ENCODE measurements around the gene RRP9.

RRP9 gene

GRCh38 chr3:51949121-51949520 lies 7.4 kb upstream of the RRP9 start:
- Histone ChIP-seq H3K4me1 (ENCODE audit: control insufficient read depth, insufficient read depth, low read length) (no peaks in the 10 kb centered on the region), H3K27me3 (ENCODE audit: control insufficient read depth, insufficient read depth, low read length) (peaks cover 30% of the 10 kb centered on the region), H3K36me3 (ENCODE audit: control insufficient read depth, insufficient read depth, low read length) (no peaks in the 10 kb centered on the region), H3K4me3 (ENCODE audit: low read depth, low read length) (no peak overlapping the region), H3K9ac (ENCODE audit: low read depth, low read length) (no peak overlapping the region), H3K9me3 (ENCODE audit: control insufficient read depth, insufficient read depth, low read length) (no peaks in the 10 kb centered on the region)

- H3K9ac ChIP-seq (ENCODE audit: low read depth, low read length) = no peak overlapping the region
- H3K4me1 ChIP-seq (ENCODE audit: control insufficient read depth, insufficient read depth, low read length) = no peaks in the 10 kb centered on the region
- no peaks in the 10 kb centered on the region for H3K36me3 ChIP-seq (ENCODE audit: control insufficient read depth, insufficient read depth, low read length)
- H3K4me3 ChIP-seq (ENCODE audit: low read depth, low read length) = no peak overlapping the region
- H3K27me3 ChIP-seq (ENCODE audit: control insufficient read depth, insufficient read depth, low read length) = peaks cover 20% of the 10 kb centered on the region
- no peaks in the 10 kb centered on the region for H3K9me3 ChIP-seq (ENCODE audit: control insufficient read depth, insufficient read depth, low read length)
Observed at GRCh38 chr3:51948016-51948580, 6.4 kb upstream of the RRP9 start.

- no peaks in the 10 kb centered on the region for H3K9me3 ChIP-seq (ENCODE audit: control insufficient read depth, insufficient read depth, low read length)
- peaks cover 19% of the 10 kb centered on the region for H3K27me3 ChIP-seq (ENCODE audit: control insufficient read depth, insufficient read depth, low read length)
- no peaks in the 10 kb centered on the region for H3K36me3 ChIP-seq (ENCODE audit: control insufficient read depth, insufficient read depth, low read length)
- peaks cover 3% of the 10 kb centered on the region for H3K4me1 ChIP-seq (ENCODE audit: control insufficient read depth, insufficient read depth, low read length)
- H3K4me3 ChIP-seq (ENCODE audit: low read depth, low read length) = no peak overlapping the region
- H3K9ac ChIP-seq (ENCODE audit: low read depth, low read length) = no peak overlapping the region
Observed at GRCh38 chr3:51947215-51947900, 5.7 kb upstream of the RRP9 start.

- H3K36me3 ChIP-seq (ENCODE audit: control insufficient read depth, insufficient read depth, low read length) = no peaks in the 10 kb centered on the region
- no peak overlapping the region for H3K9ac ChIP-seq (ENCODE audit: low read depth, low read length)
- H3K9me3 ChIP-seq (ENCODE audit: control insufficient read depth, insufficient read depth, low read length) = no peaks in the 10 kb centered on the region
- H3K4me1 ChIP-seq (ENCODE audit: control insufficient read depth, insufficient read depth, low read length) = peaks cover 4% of the 10 kb centered on the region
- peaks cover 15% of the 10 kb centered on the region for H3K27me3 ChIP-seq (ENCODE audit: control insufficient read depth, insufficient read depth, low read length)
- no peak overlapping the region for H3K4me3 ChIP-seq (ENCODE audit: low read depth, low read length)
Observed at GRCh38 chr3:51946796-51947195, 5.1 kb upstream of the RRP9 start.

- Histone ChIP-seq H3K4me3 (ENCODE audit: low read depth, low read length) (no peak overlapping the region), H3K9me3 (ENCODE audit: control insufficient read depth, insufficient read depth, low read length) (no peaks in the 10 kb centered on the region), H3K27me3 (ENCODE audit: control insufficient read depth, insufficient read depth, low read length) (peaks cover 11% of the 10 kb centered on the region), H3K36me3 (ENCODE audit: control insufficient read depth, insufficient read depth, low read length) (no peaks in the 10 kb centered on the region), H3K4me1 (ENCODE audit: control insufficient read depth, insufficient read depth, low read length) (peaks cover 4% of the 10 kb centered on the region), H3K9ac (ENCODE audit: low read depth, low read length) (no peak overlapping the region)
Observed at GRCh38 chr3:51945926-51946705, 4.4 kb upstream of the RRP9 start.

- H3K27me3 ChIP-seq (ENCODE audit: control insufficient read depth, insufficient read depth, low read length) = peaks cover 7% of the 10 kb centered on the region
- H3K9ac ChIP-seq (ENCODE audit: low read depth, low read length) = no peak overlapping the region
- no peaks in the 10 kb centered on the region for H3K36me3 ChIP-seq (ENCODE audit: control insufficient read depth, insufficient read depth, low read length)
- peaks cover 6% of the 10 kb centered on the region for H3K4me1 ChIP-seq (ENCODE audit: control insufficient read depth, insufficient read depth, low read length)
- no peaks in the 10 kb centered on the region for H3K9me3 ChIP-seq (ENCODE audit: control insufficient read depth, insufficient read depth, low read length)
- no peak overlapping the region for H3K4me3 ChIP-seq (ENCODE audit: low read depth, low read length)
Observed at GRCh38 chr3:51945031-51945840, 3.5 kb upstream of the RRP9 start.

GRCh38 chr3:51944451-51945021 lies 2.8 kb upstream of the RRP9 start:
- Histone ChIP-seq H3K4me3 (ENCODE audit: low read depth, low read length) (no peak overlapping the region), H3K4me1 (ENCODE audit: control insufficient read depth, insufficient read depth, low read length) (peaks cover 7% of the 10 kb centered on the region), H3K27me3 (ENCODE audit: control insufficient read depth, insufficient read depth, low read length) (peaks cover 2% of the 10 kb centered on the region), H3K36me3 (ENCODE audit: control insufficient read depth, insufficient read depth, low read length) (no peaks in the 10 kb centered on the region), H3K9ac (ENCODE audit: low read depth, low read length) (no peak overlapping the region), H3K9me3 (ENCODE audit: control insufficient read depth, insufficient read depth, low read length) (no peaks in the 10 kb centered on the region)

GRCh38 chr3:51943451-51944391 lies 2.0 kb upstream of the RRP9 start:
- Histone ChIP-seq H3K4me3 (ENCODE audit: low read depth, low read length) (no peak overlapping the region), H3K9me3 (ENCODE audit: control insufficient read depth, insufficient read depth, low read length) (no peaks in the 10 kb centered on the region), H3K4me1 (ENCODE audit: control insufficient read depth, insufficient read depth, low read length) (peaks cover 7% of the 10 kb centered on the region), H3K27me3 (ENCODE audit: control insufficient read depth, insufficient read depth, low read length) (peaks cover 2% of the 10 kb centered on the region), H3K9ac (ENCODE audit: low read depth, low read length) (no peak overlapping the region), H3K36me3 (ENCODE audit: control insufficient read depth, insufficient read depth, low read length) (no peaks in the 10 kb centered on the region)

- H3K9ac ChIP-seq (ENCODE audit: low read depth, low read length) = peak overlapping the region; percentile 76
- H3K4me1 ChIP-seq (ENCODE audit: control insufficient read depth, insufficient read depth, low read length) = peaks cover 7% of the 10 kb centered on the region
- H3K9me3 ChIP-seq (ENCODE audit: control insufficient read depth, insufficient read depth, low read length) = no peaks in the 10 kb centered on the region
- peaks cover 2% of the 10 kb centered on the region for H3K27me3 ChIP-seq (ENCODE audit: control insufficient read depth, insufficient read depth, low read length)
- H3K4me3 ChIP-seq (ENCODE audit: low read depth, low read length) = peak overlapping the region; percentile 55
- H3K36me3 ChIP-seq (ENCODE audit: control insufficient read depth, insufficient read depth, low read length) = peaks cover 4% of the 10 kb centered on the region
Observed at GRCh38 chr3:51942603-51943450, 1.1 kb upstream of the RRP9 start.

- Histone ChIP-seq H3K4me3 (ENCODE audit: low read depth, low read length) (peak overlapping the region; percentile 89), H3K9ac (ENCODE audit: low read depth, low read length) (peak overlapping the region; percentile 83), H3K36me3 (ENCODE audit: control insufficient read depth, insufficient read depth, low read length) (peaks cover 18% of the 10 kb centered on the region), H3K4me1 (ENCODE audit: control insufficient read depth, insufficient read depth, low read length) (peaks cover 7% of the 10 kb centered on the region), H3K27me3 (ENCODE audit: control insufficient read depth, insufficient read depth, low read length) (peaks cover 2% of the 10 kb centered on the region), H3K9me3 (ENCODE audit: control insufficient read depth, insufficient read depth, low read length) (no peaks in the 10 kb centered on the region)
Observed at GRCh38 chr3:51941463-51941797, 274 bp downstream of the RRP9 start.

Measured in iPS-15b (cell line).